CD14-positive monocyte (primary cell): ENCODE data around the gene ATF4. TPM values are rescaled to one million over a fixed set of nuclear protein-coding genes. Genes with fewer than 3 reads are reported as not detected.

Source experiments
- DNase-seq, 3 donors: peaks; one replicate each; pipeline ENCODE4 v3.0.0-alpha.2; 2011 to 2022
- H2AFZ ChIP-seq: 2 replicates; pipeline ENCODE4 v1.6.0; 2012; ENCODE audit warnings: mild to moderate bottlenecking, low read depth, low read length, inconsistent platforms; ENCODE audit not compliant: insufficient read depth, poor library complexity, severe bottlenecking
- H3K27ac ChIP-seq, 2 donors: 1 replicate in 1 of 2; 2 replicates in 1 of 2; pipeline ENCODE4 v1.5.1; 2012 to 2013; ENCODE audit warnings: low read length in 2 of 2, control low read depth in 1 of 2, inconsistent platforms in 1 of 2, low read depth in 1 of 2, mild to moderate bottlenecking in 1 of 2
- H3K27me3 ChIP-seq, 2 donors: one replicate each; pipeline versions ENCODE4 v1.6.0 to v1.6.1; 2011 to 2013; ENCODE audit warnings: low read length in 2 of 2; ENCODE audit not compliant: control insufficient read depth in 2 of 2, insufficient read depth in 2 of 2
- H3K36me3 ChIP-seq, 2 donors: replicated peaks in 1 of 2; 1 replicate in 1 of 2; 2 replicates in 1 of 2; pipeline versions ENCODE4 v1.5.1 to v1.6.1; 2012 to 2013; ENCODE audit warnings: low read length in 2 of 2, control low read depth in 1 of 2, inconsistent platforms in 1 of 2, mild to moderate bottlenecking in 1 of 2; ENCODE audit not compliant: insufficient read depth in 2 of 2, control insufficient read depth in 1 of 2
- H3K4me1 ChIP-seq, 2 donors: 1 replicate in 1 of 2; 2 replicates in 1 of 2; pipeline versions ENCODE4 v1.5.1 to v1.6.1; 2012 to 2013; ENCODE audit warnings: low read length in 2 of 2, control low read depth in 1 of 2, inconsistent platforms in 1 of 2, mild to moderate bottlenecking in 1 of 2, moderate library complexity in 1 of 2; ENCODE audit not compliant: insufficient read depth in 2 of 2, control insufficient read depth in 1 of 2
- H3K4me2 ChIP-seq: replicated peaks from 2 replicates; pipeline ENCODE3; 2012; ENCODE audit warnings: low read length, moderate library complexity, mild to moderate bottlenecking; ENCODE audit not compliant: poor library complexity, severe bottlenecking; ENCODE audit errors: extremely low read depth
- H3K4me3 ChIP-seq, 3 experiments: fragments of 200-600 bp in 1 of 3; sonication (generic) in 1 of 3; replicated peaks in 1 of 3; 1 replicate in 2 of 3; 2 replicates in 1 of 3; pipeline ENCODE4 v1.5.1; 2011 to 2013; ENCODE audit warnings: low read length in 3 of 3, mild to moderate bottlenecking in 3 of 3, control low read depth in 2 of 3, low read depth in 2 of 3, inconsistent platforms in 1 of 3, moderate library complexity in 1 of 3
- H3K79me2 ChIP-seq: 2 replicates; pipeline ENCODE4 v1.6.0; 2012; ENCODE audit warnings: mild to moderate bottlenecking, control low read depth, inconsistent platforms, low read length, moderate library complexity; ENCODE audit not compliant: insufficient read depth
- H3K9ac ChIP-seq: 2 replicates; pipeline ENCODE4 v1.6.0; 2017; ENCODE audit warnings: low read length, mild to moderate bottlenecking; ENCODE audit not compliant: insufficient read depth, poor library complexity, severe bottlenecking
- H3K9me3 ChIP-seq, 2 donors: replicated peaks in 1 of 2; 1 replicate in 1 of 2; 2 replicates in 1 of 2; pipeline versions ENCODE4 v1.5.1 to v1.6.1; 2012 to 2013; ENCODE audit warnings: low read length in 2 of 2, control low read depth in 1 of 2; ENCODE audit not compliant: control insufficient read depth in 1 of 2, insufficient read depth in 1 of 2
- H4K20me1 ChIP-seq: 2 replicates; pipeline ENCODE4 v1.6.0; 2012; ENCODE audit warnings: mild to moderate bottlenecking, low read length, control low read depth, moderate library complexity; ENCODE audit not compliant: insufficient read depth
- H3K27ac Mint-ChIP-seq, 7 donors: one replicate each; pipeline ENCODE4 v1.8.0; 2020; ENCODE audit warnings: mild to moderate bottlenecking in 7 of 7, mixed read lengths in 7 of 7, moderate library complexity in 6 of 7, inconsistent platforms in 2 of 7
- H3K27me3 Mint-ChIP-seq, 3 donors: one replicate each; pipeline ENCODE4 v1.8.0; 2021 to 2022; ENCODE audit warnings: low read depth in 3 of 3, mild to moderate bottlenecking in 3 of 3, mixed read lengths in 3 of 3, moderate library complexity in 3 of 3, inconsistent platforms in 1 of 3
- H3K36me3 Mint-ChIP-seq, 2 donors: one replicate each; pipeline ENCODE4 v1.8.0; 2020; ENCODE audit warnings: mixed read lengths in 2 of 2, inconsistent platforms in 1 of 2, mild to moderate bottlenecking in 1 of 2
- H3K4me1 Mint-ChIP-seq: one replicate; pipeline ENCODE4 v1.8.0; 2020; ENCODE audit warnings: mild to moderate bottlenecking, mixed read lengths
- H3K4me3 Mint-ChIP-seq, 2 donors: one replicate each; pipeline ENCODE4 v1.8.0; 2020; ENCODE audit warnings: mild to moderate bottlenecking in 2 of 2, mixed read lengths in 2 of 2, moderate library complexity in 1 of 2
- H3K9me3 Mint-ChIP-seq, 7 donors: one replicate each; pipeline ENCODE4 v1.8.0; 2020 to 2022; ENCODE audit warnings: mixed read lengths in 7 of 7, mild to moderate bottlenecking in 6 of 7, moderate library complexity in 6 of 7, inconsistent platforms in 2 of 7
- WGBS: methylation state at CpG from one replicate; pipeline ENCODE4 v1.1.5; 2013; ENCODE audit warnings: missing lambda C conversion rate; ENCODE audit not compliant: insufficient coverage; 5-methylcytosine and 5-hydroxymethylcytosine counted together
- intact Hi-C, 2 donors: fragments of 100-400 bp; cut with micrococcal nuclease; formaldehyde crosslinking; loops; one replicate each; pipeline versions ENCODE4 v1.15.0 to v1.15.1; 2023
- polyA plus RNA-seq, 3 donors: library from polyadenylated mRNA; depleted of rRNA in 1 of 3; unstranded in 2 of 3; stranded (reverse) in 1 of 3; fragments of 300-500 nt in 2 of 3; fragments of >200 nt in 1 of 3; fragmentation: Illumina TruSeq in 2 of 3; gene quantifications; 1 replicate in 2 of 3; 2 replicates in 1 of 3; pipeline ENCODE4 v1.2.3, GENCODE V29; 2012 to 2021
- TF ChIP-seq, protein P1 (sequence below): fragments of 200-600 bp; IDR thresholded peaks from one replicate; pipeline ENCODE4 v1.8.0; 2022; ENCODE audit warnings: antibody characterized with exemption, mild to moderate bottlenecking

The ATF4 gene
- polyA plus RNA-seq, 3 donors: 55.1 to 606 (median 59.0) TPM

DNA sequence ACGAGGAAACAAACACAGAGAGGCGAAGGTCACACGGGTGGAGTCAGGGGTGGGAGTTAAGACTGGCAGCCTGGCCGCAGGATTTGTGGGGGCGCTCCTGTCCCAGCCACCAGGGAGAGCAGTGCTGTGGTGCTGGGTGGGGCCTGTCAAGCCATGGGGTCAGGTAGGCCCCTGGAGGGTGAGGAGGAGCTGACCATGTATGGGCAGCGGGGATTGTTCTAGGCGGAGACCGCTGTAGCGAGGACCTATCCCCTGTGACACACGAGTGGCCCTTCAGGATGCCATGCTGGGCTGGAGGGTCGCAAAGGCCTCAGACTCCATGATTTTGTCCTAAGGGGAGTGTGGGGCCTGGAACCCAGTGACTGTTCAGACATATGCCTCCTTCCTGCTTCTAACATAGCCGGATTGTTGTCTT lies 13.7 kb downstream of the ATF4 start:
- peaks cover 36 to 45% of the 10 kb centered on the region in 2 donors for H3K4me1 ChIP-seq
- peak overlapping the region in 1 of 7 donors; percentile 62 for H3K27ac Mint-ChIP-seq
- no peak overlapping the region for H3K9ac ChIP-seq
- H2AFZ ChIP-seq: peak overlapping the region; percentile 75
- peaks cover 38% of the 10 kb centered on the region for H3K4me1 Mint-ChIP-seq
- intact Hi-C loops: loop anchor here (2.0 to 10.0 kb wide), 6 partner anchors 42 to 1101 kb away; partner anchors contain the start of genes ADSL (in 1 of the 2), MRTFA (in 1 of the 2) and RPL3 (in 1 of the 2)
- H3K36me3 Mint-ChIP-seq: peaks cover 13 to 22% of the 10 kb centered on the region in 2 donors
- H3K27me3 ChIP-seq: no peaks in the 10 kb centered on the region
- H3K9me3 ChIP-seq: no peaks in the 10 kb centered on the region
- peaks cover 0 to 5% (median 2%) of the 10 kb centered on the region in 3 donors for H3K27me3 Mint-ChIP-seq
- H3K27ac ChIP-seq: no peak overlapping the region
- H4K20me1 ChIP-seq: peaks cover 25% of the 10 kb centered on the region
- TF ChIP-seq, protein P1, sequence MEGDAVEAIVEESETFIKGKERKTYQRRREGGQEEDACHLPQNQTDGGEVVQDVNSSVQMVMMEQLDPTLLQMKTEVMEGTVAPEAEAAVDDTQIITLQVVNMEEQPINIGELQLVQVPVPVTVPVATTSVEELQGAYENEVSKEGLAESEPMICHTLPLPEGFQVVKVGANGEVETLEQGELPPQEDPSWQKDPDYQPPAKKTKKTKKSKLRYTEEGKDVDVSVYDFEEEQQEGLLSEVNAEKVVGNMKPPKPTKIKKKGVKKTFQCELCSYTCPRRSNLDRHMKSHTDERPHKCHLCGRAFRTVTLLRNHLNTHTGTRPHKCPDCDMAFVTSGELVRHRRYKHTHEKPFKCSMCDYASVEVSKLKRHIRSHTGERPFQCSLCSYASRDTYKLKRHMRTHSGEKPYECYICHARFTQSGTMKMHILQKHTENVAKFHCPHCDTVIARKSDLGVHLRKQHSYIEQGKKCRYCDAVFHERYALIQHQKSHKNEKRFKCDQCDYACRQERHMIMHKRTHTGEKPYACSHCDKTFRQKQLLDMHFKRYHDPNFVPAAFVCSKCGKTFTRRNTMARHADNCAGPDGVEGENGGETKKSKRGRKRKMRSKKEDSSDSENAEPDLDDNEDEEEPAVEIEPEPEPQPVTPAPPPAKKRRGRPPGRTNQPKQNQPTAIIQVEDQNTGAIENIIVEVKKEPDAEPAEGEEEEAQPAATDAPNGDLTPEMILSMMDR: no peak
- no peaks in the 10 kb centered on the region for H3K9me3 Mint-ChIP-seq
- DNase-seq: no peak
- H3K4me3 Mint-ChIP-seq: peak overlapping the region in 1 of 2 donors; percentile 4
- 87% methylated on average over 10 of the region's 12 CpGs for WGBS
- peaks cover 6 to 13% of the 10 kb centered on the region in 2 donors for H3K36me3 ChIP-seq
- H3K4me2 ChIP-seq: no peak overlapping the region
- H3K79me2 ChIP-seq: peaks cover 34% of the 10 kb centered on the region
- H3K4me3 ChIP-seq: no peak overlapping the region

DNA sequence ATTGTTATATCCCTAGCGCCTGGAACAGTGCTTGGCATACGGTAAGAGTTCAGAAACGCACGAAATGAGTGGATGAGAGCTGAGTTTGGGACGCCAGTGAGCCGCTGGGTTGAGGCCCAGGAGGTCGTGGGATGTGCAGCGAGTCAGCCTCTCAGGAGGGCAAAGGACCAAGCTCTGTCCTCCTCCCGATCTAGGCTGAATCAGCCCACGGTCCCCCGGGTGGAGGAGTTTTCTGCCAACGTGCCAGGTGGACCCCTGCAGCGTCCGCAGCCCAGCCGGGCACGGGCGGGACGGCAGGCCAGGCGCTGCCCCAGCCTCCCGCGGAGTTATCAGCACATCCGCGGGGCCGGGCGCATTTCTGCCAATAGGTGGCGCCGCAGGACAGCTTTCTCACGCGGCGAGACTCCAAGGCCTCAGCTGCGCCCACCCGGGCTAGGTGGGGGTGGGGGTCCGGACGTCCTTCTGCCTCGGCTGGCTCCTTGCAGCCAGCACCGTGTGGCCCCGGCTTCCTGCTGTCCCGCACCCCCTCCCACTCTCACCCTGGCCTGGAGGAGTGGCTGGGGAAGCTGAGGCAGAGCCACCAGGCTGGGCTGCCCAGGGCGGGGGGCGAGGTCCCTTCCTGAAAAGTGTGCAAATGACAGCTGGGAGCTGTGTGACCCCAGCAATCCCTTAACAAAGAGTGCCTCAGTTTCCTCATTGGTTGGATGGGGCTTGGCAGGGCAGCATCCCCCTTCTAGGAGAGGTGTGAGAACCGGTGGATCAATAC lies 14.4 kb downstream of the ATF4 start:
- Mint-ChIP-seq H3K27me3 (peaks cover 2 to 5% (median 3%) of the 10 kb centered on the region in 3 donors), H3K27ac (no peak overlapping the region), H3K36me3 (peaks cover 7 to 16% of the 10 kb centered on the region in 2 donors), H3K4me1 (peaks cover 31% of the 10 kb centered on the region), H3K9me3 (no peaks in the 10 kb centered on the region), H3K4me3 (peak overlapping the region in 1 of 2 donors; percentile 11)
- H3K4me2 ChIP-seq: no peak overlapping the region
- peaks cover 30 to 38% of the 10 kb centered on the region in 2 donors for H3K4me1 ChIP-seq
- H3K27me3 ChIP-seq: no peaks in the 10 kb centered on the region
- TF ChIP-seq, protein P1: peak; percentile 97
- intact Hi-C loops: loop anchor here (2.0 to 10.0 kb wide), 7 partner anchors 42 to 1100 kb away; partner anchors contain the start of genes ADSL (in 1 of the 2), MRTFA (in 1 of the 2) and RPL3 (in 1 of the 2)
- no peaks in the 10 kb centered on the region for H3K9me3 ChIP-seq
- peaks cover 2 to 7% of the 10 kb centered on the region in 2 donors for H3K36me3 ChIP-seq
- H3K4me3 ChIP-seq: no peak overlapping the region
- WGBS: 17% methylated on average over 37 of the region's 41 CpGs
- H4K20me1 ChIP-seq: peaks cover 19% of the 10 kb centered on the region
- peak overlapping the region; percentile 75 for H2AFZ ChIP-seq
- no peak overlapping the region for H3K27ac ChIP-seq
- DNase-seq: peak; percentile 45 to 66 (median 58)
- peaks cover 28% of the 10 kb centered on the region for H3K79me2 ChIP-seq
- H3K9ac ChIP-seq: no peak overlapping the region
